Measurements from ENCODE around the gene CLPSL2. TPM values are rescaled to one million over a fixed set of nuclear protein-coding genes. Genes with fewer than 3 reads are reported as not detected.
A peak's percentile ranks its signal among the peaks of the same experiment; 100 is the strongest.

Gene CLPSL2
- total RNA-seq, 4 donors from 2014 or later = not detected

DNA sequence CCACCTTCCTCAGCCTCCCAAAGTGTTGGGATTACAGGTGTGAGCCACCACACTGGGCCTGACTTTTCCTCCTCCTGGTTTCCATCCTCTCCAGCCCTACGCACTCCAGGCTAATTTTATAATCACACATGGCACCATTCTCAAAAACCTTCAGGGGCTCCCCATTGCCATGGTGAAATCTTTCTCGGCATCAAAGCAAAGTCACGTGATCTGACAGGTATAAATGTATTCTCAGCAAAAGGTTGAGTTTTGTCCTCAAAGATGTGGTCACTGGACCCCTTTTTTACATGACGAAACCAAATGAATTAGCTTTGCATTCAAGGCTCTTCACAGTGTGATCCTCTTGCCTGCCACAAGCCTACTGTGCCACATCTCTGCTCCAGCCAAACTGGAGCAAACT, 24.1 kb upstream of the CLPSL2 start:
- Histone ChIP-seq H3K4me3 (no peak overlapping the region), H3K9me3 (no peaks in the 10 kb centered on the region), H3K27ac (replicated peaks in 1 of 4) (no peak overlapping the region), H3K27me3 (peaks cover 0 to 1% (median 0%) of the 10 kb centered on the region in 4 donors), H3K4me1 (no peaks in the 10 kb centered on the region), H3K36me3 (no peaks in the 10 kb centered on the region)
- TF ChIP-seq POLR2A (IDR thresholded peaks at IDR 0.05; ENCODE audit: low read depth) = no peak
- TF ChIP-seq, protein P1, sequence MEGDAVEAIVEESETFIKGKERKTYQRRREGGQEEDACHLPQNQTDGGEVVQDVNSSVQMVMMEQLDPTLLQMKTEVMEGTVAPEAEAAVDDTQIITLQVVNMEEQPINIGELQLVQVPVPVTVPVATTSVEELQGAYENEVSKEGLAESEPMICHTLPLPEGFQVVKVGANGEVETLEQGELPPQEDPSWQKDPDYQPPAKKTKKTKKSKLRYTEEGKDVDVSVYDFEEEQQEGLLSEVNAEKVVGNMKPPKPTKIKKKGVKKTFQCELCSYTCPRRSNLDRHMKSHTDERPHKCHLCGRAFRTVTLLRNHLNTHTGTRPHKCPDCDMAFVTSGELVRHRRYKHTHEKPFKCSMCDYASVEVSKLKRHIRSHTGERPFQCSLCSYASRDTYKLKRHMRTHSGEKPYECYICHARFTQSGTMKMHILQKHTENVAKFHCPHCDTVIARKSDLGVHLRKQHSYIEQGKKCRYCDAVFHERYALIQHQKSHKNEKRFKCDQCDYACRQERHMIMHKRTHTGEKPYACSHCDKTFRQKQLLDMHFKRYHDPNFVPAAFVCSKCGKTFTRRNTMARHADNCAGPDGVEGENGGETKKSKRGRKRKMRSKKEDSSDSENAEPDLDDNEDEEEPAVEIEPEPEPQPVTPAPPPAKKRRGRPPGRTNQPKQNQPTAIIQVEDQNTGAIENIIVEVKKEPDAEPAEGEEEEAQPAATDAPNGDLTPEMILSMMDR (IDR thresholded peaks at IDR 0.05) = no peak
- TF ChIP-seq POLR2AphosphoS5 (IDR thresholded peaks at IDR 0.05) = no peak
- TF ChIP-seq EP300 (IDR thresholded peaks at IDR 0.05) = no peak
- no peak for DNase-seq (ENCODE audit: extremely low spot score)
- 89% methylated on average over 4 of the region's 4 CpGs for WGBS
- intact Hi-C loops (cut with DNase I) = no loop called here

DNA sequence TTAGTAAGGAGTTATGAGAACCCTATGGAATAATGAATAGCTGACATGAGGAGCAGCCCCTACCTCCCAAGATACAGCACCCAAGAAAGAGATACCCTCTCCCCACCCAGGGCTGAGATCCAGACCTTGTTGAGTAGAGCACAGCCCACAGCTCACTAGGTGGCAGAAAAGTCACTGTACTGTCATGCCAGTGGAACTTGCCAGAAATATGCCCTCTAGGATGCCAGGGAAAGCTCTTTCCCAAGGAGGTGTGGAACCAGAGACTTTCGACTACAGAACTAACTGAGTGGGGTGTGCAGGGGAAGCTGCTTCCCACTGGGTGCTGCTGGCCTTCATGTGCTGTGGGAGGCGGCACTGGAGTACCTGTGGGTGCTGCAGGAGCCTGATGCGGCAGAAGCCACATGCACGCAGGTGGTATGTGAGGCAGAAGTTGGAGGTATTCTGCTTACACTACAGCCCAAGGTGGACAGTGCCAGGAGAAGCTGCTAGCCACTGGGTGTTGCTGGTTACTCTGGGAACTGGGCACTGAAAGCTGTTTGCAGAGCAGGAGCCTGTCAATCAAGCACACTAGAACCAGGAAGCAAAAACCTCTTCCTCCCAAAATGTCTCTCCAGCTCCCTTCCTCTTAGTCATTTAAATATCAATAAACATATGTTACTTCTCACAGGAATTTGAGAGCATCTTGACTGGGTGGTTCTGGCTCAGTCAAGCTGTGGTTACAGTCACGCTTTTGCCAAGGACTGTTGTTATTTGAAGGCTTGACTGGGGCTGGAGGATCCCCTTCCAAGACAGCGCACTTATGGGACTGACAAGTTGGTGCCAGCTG, 21.7 kb upstream of the CLPSL2 start:
- Histone ChIP-seq H3K27me3 (peaks cover 0 to 22% (median 0%) of the 10 kb centered on the region in 4 donors), H3K27ac (replicated peaks in 1 of 4) (no peak overlapping the region), H3K4me3 (no peak overlapping the region), H3K36me3 (no peaks in the 10 kb centered on the region), H3K4me1 (no peaks in the 10 kb centered on the region), H3K9me3 (no peaks in the 10 kb centered on the region)
- intact Hi-C loops (cut with DNase I) = no loop called here
- WGBS = 88% methylated on average over 5 of the region's 6 CpGs
- no peak for TF ChIP-seq POLR2AphosphoS5 (IDR thresholded peaks at IDR 0.05)
- TF ChIP-seq, protein P1 (IDR thresholded peaks at IDR 0.05) = no peak
- no peak for TF ChIP-seq POLR2A (IDR thresholded peaks at IDR 0.05; ENCODE audit: low read depth)
- TF ChIP-seq EP300 (IDR thresholded peaks at IDR 0.05) = no peak
- no peak for DNase-seq (ENCODE audit: extremely low spot score)

DNA sequence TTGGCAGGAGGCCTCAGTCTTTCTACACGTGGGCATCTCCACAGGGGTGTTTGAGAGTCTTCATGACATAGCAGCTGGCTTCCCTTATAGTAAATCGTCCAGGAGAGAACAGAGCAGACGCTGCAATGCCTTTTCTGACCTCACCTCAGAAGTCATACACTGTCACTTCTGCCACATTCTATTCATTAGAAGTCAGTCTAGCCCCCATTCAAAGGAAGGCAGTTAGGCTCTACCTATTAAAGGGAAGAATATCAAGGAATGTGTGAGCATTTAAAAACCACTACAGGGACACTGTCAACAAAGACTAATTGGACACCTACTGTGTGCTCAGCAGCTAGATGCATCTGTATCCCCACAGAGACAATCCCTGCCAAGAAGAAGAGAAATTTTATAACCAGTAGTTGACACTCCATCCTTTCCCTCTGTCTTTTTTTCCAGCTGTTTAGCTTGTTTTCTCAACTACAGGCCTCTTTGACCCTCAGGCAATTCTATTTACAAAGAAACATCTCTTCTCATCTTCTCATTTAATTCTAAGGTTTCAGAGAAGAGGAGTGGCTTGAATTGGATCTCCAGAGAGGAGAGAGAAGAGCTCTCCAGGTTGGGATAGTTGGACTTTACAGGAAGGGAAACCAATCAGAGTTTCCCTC, 21.0 kb upstream of the CLPSL2 start:
- no peak for DNase-seq (ENCODE audit: extremely low spot score)
- Histone ChIP-seq H3K36me3 (no peaks in the 10 kb centered on the region), H3K4me3 (no peak overlapping the region), H3K4me1 (no peaks in the 10 kb centered on the region), H3K9me3 (no peaks in the 10 kb centered on the region), H3K27ac (replicated peaks in 1 of 4) (no peak overlapping the region), H3K27me3 (peaks cover 0 to 28% (median 0%) of the 10 kb centered on the region in 4 donors)
- intact Hi-C loops (cut with DNase I) = no loop called here
- 62% methylated on average over 2 of the region's 3 CpGs for WGBS
- TF ChIP-seq, protein P1 (IDR thresholded peaks at IDR 0.05) = no peak
- TF ChIP-seq EP300 (IDR thresholded peaks at IDR 0.05) (no peak), POLR2A (IDR thresholded peaks at IDR 0.05; ENCODE audit: low read depth) (no peak), POLR2AphosphoS5 (IDR thresholded peaks at IDR 0.05) (no peak)

DNA sequence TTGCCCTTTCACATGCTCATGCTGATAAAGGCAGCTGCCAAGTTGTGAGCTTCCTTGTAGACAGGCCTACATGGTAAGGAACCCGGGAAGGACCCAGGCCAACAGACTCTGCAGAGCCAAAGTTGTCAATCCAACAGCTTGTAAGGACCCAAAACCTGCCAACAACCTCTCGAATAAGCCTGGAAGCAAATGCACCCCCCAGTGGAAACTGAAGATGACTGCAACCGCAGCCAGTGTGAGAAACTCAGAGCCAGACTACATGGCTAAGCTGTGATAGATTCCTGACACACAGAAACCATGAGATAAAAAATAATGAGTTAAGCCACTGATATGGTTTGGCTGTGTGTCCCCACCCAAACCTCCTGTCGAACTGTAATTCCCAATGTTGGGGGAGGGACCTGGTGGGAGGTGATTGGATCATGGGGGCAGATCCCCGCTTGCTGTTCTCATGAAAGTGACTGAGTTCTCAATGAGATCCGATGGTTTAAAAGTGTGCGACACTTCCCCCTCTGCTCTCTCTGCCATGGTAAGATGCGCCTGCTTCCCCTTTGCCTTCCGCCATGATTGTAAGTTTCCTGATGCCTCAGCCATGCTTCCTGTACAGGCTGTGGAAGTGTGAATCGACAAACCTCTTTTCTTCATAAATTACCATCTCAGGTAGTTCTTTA, 18.8 kb upstream of the CLPSL2 start:
- WGBS = 52% methylated on average over 10 of the region's 10 CpGs
- intact Hi-C loops (cut with DNase I) = no loop called here
- Histone ChIP-seq H3K27ac (replicated peaks in 1 of 4) (no peak overlapping the region), H3K9me3 (no peaks in the 10 kb centered on the region), H3K27me3 (peaks cover 0 to 49% (median 3%) of the 10 kb centered on the region in 4 donors), H3K4me1 (no peaks in the 10 kb centered on the region), H3K4me3 (no peak overlapping the region), H3K36me3 (no peaks in the 10 kb centered on the region)
- TF ChIP-seq POLR2A (IDR thresholded peaks at IDR 0.05; ENCODE audit: low read depth) (no peak), POLR2AphosphoS5 (IDR thresholded peaks at IDR 0.05) (no peak), EP300 (IDR thresholded peaks at IDR 0.05) (no peak)
- TF ChIP-seq, protein P1 (IDR thresholded peaks at IDR 0.05) = peak in 1 of 3 experiments; percentile 2
- no peak for DNase-seq (ENCODE audit: extremely low spot score)

Data from esophagus muscularis mucosa (tissue), 4 donors.